Measurements from ENCODE around the gene MYH9. TPM values are rescaled to one million over a fixed set of nuclear protein-coding genes. Genes with fewer than 3 reads are reported as not detected.
"Not testable (repeated sequence)": the region's sequence is repeated elsewhere in the genome, so short reads cannot be mapped to it uniquely, and the experiment has no call there.

Gene MYH9
- polyA plus RNA-seq (ENCODE audit: insufficient read length in 3 of 3) = 100 to 1,000 TPM; 250 to 336 (median 293) TPM
- long read RNA-seq, donor 1, partial matches to known transcripts = 21 of 21 reads
- long read RNA-seq, donor 1, other reads (novel, unspliced or antisense) = 0 of 21 reads
- long read RNA-seq, donor 2, full-length matches to known transcripts = 6 of 33 reads
- long read RNA-seq, donor 2, partial matches to known transcripts = 27 of 33 reads
- long read RNA-seq, donor 2, other reads (novel, unspliced or antisense) = 0 of 33 reads
- long read RNA-seq, donor 3, partial matches to known transcripts = 10 of 10 reads
- long read RNA-seq, donor 3, other reads (novel, unspliced or antisense) = 0 of 10 reads
- long read RNA-seq, donor 4, full-length matches to known transcripts = 1 of 60 reads
- long read RNA-seq, donor 4, partial matches to known transcripts = 59 of 60 reads
- long read RNA-seq, donor 4, other reads (novel, unspliced or antisense) = 0 of 60 reads
- long read RNA-seq, donor 5, partial matches to known transcripts = 5 of 5 reads
- long read RNA-seq, donor 5, other reads (novel, unspliced or antisense) = 0 of 5 reads
- long read RNA-seq, donor 6, partial matches to known transcripts = 50 of 58 reads
- long read RNA-seq, donor 6, other reads (novel, unspliced or antisense) = 6 of 58 reads
- long read RNA-seq, donor 7, full-length matches to known transcripts = 3 of 25 reads
- long read RNA-seq, donor 7, partial matches to known transcripts = 22 of 25 reads
- long read RNA-seq, donor 7, other reads (novel, unspliced or antisense) = 0 of 25 reads
- long read RNA-seq, donor 8, partial matches to known transcripts = 23 of 23 reads
- long read RNA-seq, donor 8, other reads (novel, unspliced or antisense) = 0 of 23 reads
- long read RNA-seq, donor 9, full-length matches to known transcripts = 2 of 48 reads
- long read RNA-seq, donor 9, partial matches to known transcripts = 46 of 48 reads
- long read RNA-seq, donor 9, other reads (novel, unspliced or antisense) = 0 of 48 reads
- long read RNA-seq, donor 10, full-length matches to known transcripts = 1 of 27 reads
- long read RNA-seq, donor 10, partial matches to known transcripts = 18 of 27 reads
- long read RNA-seq, donor 10, other reads (novel, unspliced or antisense) = 8 of 27 reads
- long read RNA-seq, donor 11, full-length matches to known transcripts = 3 of 3 reads
- long read RNA-seq, donor 11, partial matches to known transcripts = 0 of 3 reads
- long read RNA-seq, donor 11, other reads (novel, unspliced or antisense) = 0 of 3 reads
- long read RNA-seq, donor 12, full-length matches to known transcripts = 3 of 44 reads
- long read RNA-seq, donor 12, partial matches to known transcripts = 41 of 44 reads
- long read RNA-seq, donor 12, other reads (novel, unspliced or antisense) = 0 of 44 reads
- long read RNA-seq, donor 13, partial matches to known transcripts = 26 of 27 reads
- long read RNA-seq, donor 13, other reads (novel, unspliced or antisense) = 0 of 27 reads
- long read RNA-seq, donor 14, partial matches to known transcripts = 94 of 101 reads
- long read RNA-seq, donor 14, other reads (novel, unspliced or antisense) = 5 of 101 reads
- long read RNA-seq, donor 15, full-length matches to known transcripts = 3 of 71 reads
- long read RNA-seq, donor 15, partial matches to known transcripts = 57 of 71 reads
- long read RNA-seq, donor 15, other reads (novel, unspliced or antisense) = 11 of 71 reads
- long read RNA-seq, donor 16, full-length matches to known transcripts = 1 of 46 reads
- long read RNA-seq, donor 16, partial matches to known transcripts = 28 of 46 reads
- long read RNA-seq, donor 16, other reads (novel, unspliced or antisense) = 17 of 46 reads

GRCh38 chr22:36387959-36388726, at the start of gene MYH9:
Gene MYH9, minus strand, starts transcription at chr22:36387967. Its CDS starts 38,731 bp downstream, at chr22:36349236.
- peak; percentile 100 for DNase-seq

DNA sequence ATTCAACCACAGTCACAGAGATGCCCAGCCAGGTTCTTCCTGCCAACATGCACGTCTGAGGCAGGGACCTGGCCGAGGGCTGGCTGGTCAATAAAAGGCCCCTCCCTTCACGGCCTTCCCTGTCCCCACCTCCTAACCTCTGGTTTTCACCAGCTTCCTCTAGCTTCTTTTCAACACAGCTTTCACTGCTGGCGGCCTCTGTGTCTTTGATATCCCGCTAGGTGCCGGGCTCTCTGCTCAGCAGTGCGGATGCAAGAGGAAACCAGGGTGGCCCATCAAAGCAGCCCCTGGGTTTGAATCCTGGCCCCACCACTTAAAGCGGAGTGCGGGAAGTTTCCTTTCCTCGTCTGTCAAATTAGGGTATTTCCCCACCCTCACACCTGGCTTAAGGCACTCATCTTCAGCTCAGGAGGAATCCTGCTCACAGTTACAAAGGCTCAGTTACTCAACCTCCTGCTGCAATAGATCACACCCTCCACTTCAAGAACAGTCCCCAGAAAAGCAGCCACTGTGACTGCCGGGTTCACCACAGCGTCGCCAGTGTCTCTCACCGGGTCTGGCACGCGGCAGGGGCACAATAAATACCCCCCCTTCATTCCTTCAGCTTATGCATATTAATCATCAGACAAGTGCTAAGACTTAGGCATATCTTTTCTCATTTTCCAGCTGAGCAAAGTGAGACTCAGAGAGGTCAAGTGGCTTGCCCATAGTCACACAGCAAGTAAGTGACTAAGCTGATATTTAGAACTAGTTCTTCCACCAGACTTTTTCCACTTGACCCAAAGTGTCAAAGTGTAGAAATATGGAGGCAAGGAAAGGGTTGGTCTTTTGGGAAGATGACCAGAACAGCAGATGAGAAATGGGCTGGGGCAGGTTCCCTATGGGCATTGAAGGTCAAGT, 48.0 kb upstream of the MYH9 start:
- DNase-seq = no peak

DNA sequence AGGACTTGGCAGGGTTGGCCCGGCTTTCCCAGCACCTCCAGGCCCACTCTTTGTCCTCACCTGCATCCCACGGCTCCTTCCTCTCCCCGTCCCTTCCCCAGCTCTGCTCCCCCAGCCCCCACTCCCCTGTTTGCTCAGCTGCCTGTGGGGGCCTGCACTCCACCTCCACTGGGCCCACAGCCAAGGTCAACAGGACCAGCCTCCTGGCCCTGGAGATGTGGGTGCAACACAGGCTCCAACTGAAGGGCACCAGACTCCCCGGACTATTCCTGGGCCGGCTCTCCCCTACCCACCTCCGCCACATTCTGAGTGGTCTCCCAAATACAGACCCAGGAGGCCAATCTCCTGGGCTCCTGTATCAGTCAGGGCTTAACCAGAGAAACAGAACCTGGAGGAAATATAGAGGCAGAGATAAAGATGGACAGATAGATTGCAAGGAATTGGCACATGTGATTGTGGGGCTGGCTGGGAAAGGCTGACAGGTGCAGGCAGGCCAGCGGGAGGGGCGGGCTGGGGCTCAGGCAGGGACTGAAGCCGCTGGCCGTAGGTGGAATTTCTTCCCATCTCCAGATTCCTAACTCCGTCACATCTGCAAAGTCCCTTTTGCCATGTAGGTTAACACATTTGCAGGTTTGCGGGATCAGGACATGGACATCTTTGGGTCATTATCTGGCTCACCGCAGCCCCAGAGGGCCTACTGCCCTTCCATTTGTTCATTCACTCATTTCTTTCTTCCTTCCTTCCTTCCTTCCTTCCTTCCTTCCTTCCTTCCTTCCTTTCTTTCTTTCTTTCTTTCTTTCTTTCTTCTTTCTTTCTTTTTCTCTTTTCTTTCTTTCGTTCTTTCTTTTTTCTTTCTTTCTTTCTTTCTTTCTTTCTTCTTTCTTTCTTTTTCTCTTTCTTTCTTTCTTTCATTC, 45.8 kb upstream of the MYH9 start:
- no peak for DNase-seq

DNA sequence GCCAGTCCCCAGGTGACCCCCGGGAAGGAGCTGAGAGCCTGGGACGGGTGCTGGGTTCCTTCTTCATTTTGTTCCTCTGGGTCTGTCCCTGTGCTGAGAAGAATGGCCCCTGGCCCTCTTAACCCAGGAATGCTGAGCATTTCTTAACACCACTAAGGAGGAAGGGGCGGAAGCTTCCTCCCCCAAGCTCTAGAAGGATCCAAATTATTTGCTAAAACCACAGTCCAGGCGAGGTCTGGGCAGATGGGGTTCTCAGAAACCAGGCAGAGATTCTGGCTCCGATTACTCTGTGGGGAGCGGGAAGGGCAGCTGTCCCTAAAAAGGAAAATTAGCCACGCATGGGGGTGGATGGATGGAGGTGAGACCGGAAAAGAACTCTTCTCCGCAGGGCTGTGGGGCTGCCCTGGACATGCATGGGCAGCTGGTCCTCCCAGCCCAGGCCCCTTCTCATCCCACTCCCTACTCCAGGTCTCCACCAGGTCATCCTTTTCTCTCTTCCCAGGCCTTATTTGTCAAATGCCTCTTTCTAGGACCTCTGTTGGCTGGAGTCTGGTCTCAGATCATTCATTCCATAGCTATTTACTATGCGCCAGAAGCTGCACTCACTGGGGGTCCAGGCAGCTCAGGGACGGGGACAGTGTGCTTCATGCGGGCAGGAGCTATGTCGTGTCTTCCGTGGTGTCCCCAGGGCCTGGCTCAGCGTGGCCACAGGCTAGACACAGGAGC, 45.0 kb upstream of the MYH9 start:
- no peak for DNase-seq

DNA sequence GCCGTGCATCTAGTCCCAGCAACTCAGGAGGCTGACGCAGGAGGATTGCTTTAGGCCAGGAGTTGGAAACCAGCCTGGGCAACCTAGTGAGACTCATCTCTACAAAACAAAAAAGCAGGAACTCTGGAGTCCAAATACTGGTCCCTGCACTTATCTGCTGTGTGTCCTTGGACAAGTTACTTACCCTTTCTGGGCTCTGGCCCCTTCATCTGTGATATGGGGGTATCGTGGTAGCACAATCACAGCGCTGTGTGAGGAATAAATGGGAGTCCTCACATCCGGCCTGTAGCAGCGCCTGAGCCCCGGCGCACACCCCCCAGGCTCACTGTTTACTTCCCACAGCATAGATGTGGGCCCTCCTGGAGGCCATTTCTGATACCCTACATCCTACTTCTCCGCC, 44.2 kb upstream of the MYH9 start:
- no peak for DNase-seq

GRCh38 chr22:36430863-36431262, 43.1 kb upstream of the MYH9 start:
- no peak for DNase-seq

DNA sequence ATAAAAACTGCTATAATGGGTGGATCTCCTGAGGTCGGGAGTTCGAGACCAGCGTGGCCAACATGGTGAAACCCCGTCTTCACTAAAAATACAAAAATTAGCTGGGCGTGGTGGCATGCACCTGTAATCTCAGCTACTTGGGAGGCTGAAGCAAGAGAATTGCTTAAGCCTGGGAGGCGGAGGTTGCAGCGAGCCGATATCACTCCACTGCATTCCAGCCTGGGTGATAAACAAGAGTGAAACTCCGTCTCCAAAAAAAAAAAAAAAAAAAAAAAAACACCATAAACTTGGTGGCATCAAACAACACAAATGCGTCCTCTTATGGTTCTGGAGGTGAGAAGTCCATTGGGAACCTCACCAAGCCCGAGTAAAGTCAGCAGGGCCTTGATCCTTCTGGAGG, 40.2 kb upstream of the MYH9 start:
- DNase-seq = not testable (repeated sequence)

GRCh38 chr22:36425977-36426523, 38.3 kb upstream of the MYH9 start:
- DNase-seq = peak; percentile 84

DNA sequence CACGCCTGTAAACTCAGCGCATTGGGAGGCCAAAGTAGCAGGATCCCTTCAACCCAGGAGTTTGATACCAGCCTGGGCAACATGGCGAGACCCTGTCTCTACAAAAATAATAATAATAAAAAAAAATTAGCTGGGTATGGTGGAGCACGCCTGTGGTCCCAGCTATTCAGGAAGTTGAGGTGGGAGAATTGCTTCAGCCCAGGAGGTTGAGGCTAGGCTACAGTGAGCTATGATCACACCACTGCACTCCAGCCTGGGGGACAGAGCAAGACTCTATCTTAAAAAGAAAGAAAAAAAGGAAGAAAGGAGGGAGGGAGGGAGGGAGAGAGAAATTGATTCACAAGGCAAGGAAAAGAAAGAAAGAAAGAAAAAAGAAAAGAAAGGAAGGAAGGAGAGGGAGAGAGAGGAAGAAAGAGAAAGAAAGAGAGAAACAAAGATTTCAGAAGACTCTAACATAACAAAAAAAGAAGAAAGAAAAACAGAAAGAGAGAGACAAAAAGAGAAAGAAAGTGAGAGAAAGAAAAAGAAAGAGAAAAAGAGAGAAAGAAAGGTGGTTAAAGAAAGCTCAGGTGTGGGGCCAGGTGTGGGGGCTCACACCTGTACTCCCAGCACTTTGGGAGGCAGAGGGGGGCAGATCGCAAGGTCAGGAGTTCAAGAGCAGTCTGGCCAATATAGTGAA, 37.3 kb upstream of the MYH9 start:
- DNase-seq = no peak

DNA sequence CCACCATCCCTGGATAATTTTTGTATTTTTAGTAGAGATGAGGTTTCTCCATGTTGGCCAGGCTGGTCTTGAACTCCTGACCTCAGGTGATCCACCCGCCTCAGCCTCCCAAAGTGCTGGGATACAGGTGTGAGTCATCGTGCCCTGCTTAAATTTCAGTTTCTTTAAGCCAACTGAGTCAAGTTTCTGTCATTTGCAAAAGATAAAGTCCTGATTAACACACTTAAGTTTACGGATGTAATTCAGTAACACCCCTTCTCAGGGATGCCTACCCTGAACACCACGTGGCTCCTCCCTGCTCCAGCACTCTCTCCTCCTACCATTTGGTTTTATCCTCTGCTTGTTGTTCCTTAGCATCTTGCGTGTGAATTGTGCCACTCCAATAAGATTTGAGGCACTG, 36.7 kb upstream of the MYH9 start:
- DNase-seq = not testable (repeated sequence)

- DNase-seq = no peak
These were observed 36.0 kb upstream of the MYH9 start for GRCh38 chr22:36423461-36424404.

- DNase-seq = no peak
These were observed 34.7 kb upstream of the MYH9 start for GRCh38 chr22:36422287-36423014.

- no peak for DNase-seq
These were observed 32.4 kb upstream of the MYH9 start for GRCh38 chr22:36419912-36420882.
